Prostate gland (tissue), 2 donors: ENCODE results near the gene TJP2.

ENCODE experiments used
- CTCF ChIP-seq, 4 experiments: fragments of 200-600 bp in 2 of 4; fragments of 450-650 bp in 2 of 4; sonication (generic) in 2 of 4; IDR thresholded peaks; 1 replicate in 3 of 4; 2 replicates in 1 of 4; pipeline ENCODE4 v1.5.1; 2016 to 2019; ENCODE audit warnings: antibody characterized with exemption in 4 of 4, mild to moderate bottlenecking in 2 of 4, moderate library complexity in 2 of 4
- POLR2A ChIP-seq: fragments of 450-650 bp; IDR thresholded peaks from one replicate; pipeline ENCODE4 v1.6.1; 2016; ENCODE audit warnings: antibody characterized with exemption, mild to moderate bottlenecking
- POLR2AphosphoS5 ChIP-seq: sonication (generic); formaldehyde crosslinking; IDR thresholded peaks from one replicate; pipeline ENCODE4 v1.6.1; 2017; ENCODE audit warnings: antibody characterized with exemption

DNA sequence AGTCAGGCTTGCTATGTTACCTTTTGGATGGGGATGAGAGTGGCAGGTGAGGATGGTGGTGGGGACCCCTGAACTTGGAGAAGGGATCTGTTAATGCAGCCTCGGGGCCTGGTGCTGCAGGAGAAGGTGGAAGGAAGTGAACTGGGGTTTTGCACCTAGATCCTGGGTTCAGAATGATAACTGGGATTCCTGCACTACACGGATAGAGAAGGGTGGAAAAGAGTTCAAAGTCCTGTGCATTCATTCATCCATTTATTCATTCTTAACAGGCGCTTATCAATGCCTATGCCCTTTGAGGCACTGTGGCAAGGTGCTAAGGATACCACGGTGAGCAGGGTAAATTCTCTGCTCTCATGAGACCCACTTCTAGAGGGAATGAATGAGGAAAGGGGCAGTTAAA is 41.7 kb upstream of the TJP2 start:
- TF ChIP-seq POLR2AphosphoS5 (no peak), CTCF (IDR thresholded peaks at IDR 0.05) (no peak), POLR2A (no peak)
